Activated CD4-positive, alpha-beta T cell treated with anti-CD3 and anti-CD28 coated beads, Interleukin-2, Interleukin-6, amounts not matched to agents 100 ng/mL and 50 ng/mL, durations not matched to agents 16 hours and 8 hours (primary cell): ENCODE measurements around the gene RBM20.
"Not testable (repeated sequence)": the region's sequence is repeated elsewhere in the genome, so short reads cannot be mapped to it uniquely, and the experiment has no call there.

Source experiments
- DNase-seq: peaks from one replicate; pipeline ENCODE4 v3.0.0-alpha.2; 2020

The RBM20 gene

DNA sequence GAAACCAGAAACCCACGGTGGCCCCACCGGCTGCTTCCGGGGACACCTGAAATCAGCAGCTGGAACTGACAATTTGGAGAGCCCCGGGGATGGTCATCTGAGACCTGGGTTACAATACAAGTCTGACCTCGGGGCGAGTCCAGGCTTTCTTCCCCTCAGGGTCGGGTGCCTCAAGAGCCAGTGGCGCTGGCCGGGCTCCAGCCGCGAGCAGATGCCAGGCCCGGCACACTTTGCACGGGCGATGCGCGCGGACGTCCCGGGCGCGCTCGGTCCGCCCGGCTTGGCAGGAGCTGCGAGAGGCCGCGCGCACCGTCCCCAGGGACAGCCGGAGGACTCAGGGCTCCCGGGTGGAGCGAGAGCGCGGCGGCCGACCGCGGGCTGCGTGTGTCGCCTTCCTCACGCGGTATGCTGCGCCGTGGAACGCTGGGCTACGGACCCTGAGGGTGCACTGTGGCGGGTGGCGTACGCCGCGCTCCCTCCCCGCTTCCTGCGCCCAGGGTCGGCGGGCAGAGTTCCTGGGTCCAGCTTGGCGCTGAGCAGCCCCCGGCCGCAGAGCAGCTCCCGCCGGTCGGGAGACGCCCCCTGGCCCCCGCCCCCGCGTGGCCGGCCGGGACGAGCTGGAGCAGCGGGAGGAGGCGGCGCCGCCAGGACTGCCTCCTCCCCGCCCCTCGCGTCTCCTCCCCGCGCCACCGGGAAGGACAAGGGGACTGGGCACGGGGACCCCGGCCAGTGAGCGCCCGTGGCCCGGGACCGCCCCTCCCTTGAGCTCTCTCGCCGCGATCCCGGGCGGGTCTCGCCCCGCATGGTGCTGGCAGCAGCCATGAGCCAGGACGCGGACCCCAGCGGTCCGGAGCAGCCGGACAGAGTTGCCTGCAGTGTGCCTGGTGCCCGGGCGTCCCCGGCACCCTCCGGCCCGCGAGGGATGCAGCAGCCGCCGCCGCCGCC is at the start of gene RBM20:
RBM20 (plus strand) TSS at position 684 of the 945 bp plus-strand sequence; CDS start at position 803, 119 bp downstream.
- DNase-seq: no peak

- DNase-seq: no peak
These were observed 46.7 kb upstream of the RBM20 start for GRCh38 chr10:110597476-110597875.

DNA sequence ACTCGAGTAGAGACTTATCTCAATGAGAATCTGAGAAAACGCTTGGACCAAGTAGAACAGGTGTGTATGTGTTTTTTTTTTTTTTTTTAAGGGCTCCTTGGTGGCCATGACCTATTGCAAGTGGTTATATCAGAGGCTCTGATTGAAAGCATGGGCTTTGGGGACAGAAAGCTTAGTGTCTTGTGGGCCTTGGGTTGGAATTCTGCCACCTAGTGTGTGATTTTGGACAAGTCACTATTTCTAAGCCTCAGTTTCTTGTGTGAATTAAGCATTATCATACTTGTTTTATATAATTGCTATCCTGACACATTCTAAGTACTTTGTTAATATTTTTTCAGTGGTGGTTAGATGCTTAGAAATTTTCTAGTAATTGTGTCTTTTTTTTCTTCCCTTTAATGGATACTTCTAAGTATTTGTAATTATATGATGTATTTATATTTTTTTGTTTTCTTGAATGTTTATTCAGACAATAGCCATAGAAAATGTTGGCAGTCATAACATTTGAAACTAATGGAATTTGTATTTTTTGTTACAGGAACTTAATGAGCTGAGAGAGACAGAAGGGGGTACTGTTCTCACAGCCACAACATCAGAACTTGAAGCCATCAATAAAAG is 43.5 kb upstream of the RBM20 start:
- DNase-seq: peak; percentile 65

DNA sequence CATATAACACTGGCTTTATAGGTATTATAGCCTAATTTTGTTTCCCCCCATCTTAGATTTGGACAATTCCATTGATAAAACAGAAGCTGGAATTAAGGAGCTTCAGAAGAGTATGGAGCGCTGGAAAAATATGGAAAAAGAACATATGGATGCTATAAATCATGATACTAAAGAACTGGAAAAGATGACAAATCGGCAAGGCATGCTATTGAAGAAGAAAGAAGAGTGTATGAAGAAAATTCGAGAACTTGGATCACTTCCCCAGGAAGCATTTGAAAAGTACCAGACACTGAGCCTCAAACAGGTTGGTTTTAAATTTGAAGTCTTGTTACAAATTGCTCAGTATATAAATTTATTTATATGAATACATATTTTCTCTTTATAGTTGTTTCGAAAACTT is 42.6 kb upstream of the RBM20 start:
- DNase-seq: no peak

DNA sequence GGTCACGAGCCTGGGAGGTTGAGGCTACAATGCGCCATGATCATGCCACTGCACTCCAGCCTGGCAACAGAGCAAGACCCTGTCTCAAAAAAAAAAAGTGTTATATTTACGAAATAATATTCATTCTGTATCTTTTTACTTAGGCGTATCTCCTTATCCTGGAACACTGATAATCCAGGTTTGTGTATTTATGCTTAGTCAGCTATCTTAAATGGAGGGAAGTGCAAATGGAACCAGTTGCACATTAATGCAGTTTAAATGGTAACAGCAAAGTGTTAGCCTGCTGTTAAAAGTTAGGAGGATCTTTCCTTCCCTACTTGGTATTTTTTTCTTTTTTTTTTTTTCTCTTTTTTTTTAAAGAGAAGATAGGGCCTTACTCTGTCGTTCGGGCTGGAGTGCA is 36.0 kb upstream of the RBM20 start:
- no peak for DNase-seq

- no peak for DNase-seq
These were observed 34.5 kb upstream of the RBM20 start for GRCh38 chr10:110609605-110610004.

DNA sequence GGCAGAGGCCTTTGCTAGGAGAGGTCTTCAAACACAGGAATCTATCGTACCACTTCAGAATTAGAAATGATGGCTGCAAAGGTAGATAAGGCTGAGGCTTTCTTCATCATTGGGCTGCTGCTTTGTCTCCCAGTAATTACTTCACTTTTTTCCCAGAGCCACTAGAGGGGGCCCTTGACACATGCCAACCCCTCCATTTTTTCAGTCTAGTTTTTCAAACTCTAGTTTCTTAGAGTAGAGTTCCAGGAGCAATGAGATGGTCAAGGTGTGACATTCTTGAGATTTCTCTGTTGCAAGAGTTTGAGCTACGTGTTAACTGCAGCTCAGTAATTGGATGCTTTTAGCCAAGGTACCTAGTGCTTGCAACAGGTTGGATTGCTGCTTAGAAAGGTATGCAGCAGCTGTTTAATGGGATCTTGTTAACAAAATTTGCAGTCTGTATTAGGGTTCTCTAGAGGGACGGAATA is 33.8 kb upstream of the RBM20 start:
- DNase-seq: peak; percentile 77

DNA sequence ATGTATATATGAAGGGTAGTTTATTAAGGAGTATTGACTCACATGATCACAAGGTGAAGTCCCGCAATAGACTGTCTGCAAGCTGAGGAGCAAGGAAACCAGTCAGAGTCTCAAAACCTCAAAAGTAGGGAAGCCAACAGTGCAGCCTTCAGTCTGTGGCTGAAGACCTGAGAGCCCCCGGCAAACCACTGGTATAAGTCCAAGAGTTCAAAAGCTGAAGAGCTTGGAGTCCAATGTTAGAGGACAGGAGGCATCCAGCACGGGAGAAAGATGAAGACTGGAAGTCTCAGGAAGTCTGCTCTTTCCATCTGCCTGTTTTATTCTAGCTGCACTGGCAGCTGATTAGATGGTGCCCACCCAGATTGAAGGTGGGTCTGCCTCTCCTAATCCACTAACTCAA is 33.4 kb upstream of the RBM20 start:
- DNase-seq: not testable (repeated sequence)

DNA sequence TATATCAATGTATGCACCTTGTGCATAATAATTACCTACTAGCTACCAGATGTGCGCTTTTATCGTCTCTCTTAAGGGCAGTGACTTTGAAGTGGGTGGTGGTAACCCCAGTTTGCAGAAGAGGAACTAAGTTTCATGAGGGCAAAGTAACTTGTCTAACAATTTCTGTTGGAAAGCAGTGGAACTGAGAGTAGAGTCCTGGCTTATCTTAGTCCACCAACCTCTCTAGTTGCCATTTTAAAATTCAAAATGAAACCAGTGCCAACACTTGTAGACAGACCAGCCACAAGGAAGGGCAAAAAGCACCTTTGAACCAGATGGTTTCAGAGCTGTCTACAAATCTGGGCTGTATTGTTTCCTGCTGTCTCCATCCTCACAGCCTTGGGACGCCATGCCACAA is 32.0 kb upstream of the RBM20 start:
- peak; percentile 38 for DNase-seq

GRCh38 chr10:110612629-110613028 is 31.5 kb upstream of the RBM20 start:
- no peak for DNase-seq

GRCh38 chr10:110613341-110613995 is 30.7 kb upstream of the RBM20 start:
- peak; percentile 51 for DNase-seq

GRCh38 chr10:110613996-110614495 is 30.1 kb upstream of the RBM20 start:
- peak; percentile 77 for DNase-seq

GRCh38 chr10:110615057-110615747 is 28.9 kb upstream of the RBM20 start:
- no peak for DNase-seq

- DNase-seq: no peak
These were observed 27.6 kb upstream of the RBM20 start for GRCh38 chr10:110616493-110617033.

- DNase-seq: no peak
These were observed 26.5 kb upstream of the RBM20 start for GRCh38 chr10:110617425-110618229.

GRCh38 chr10:110618230-110618610 is 25.9 kb upstream of the RBM20 start:
- peak; percentile 28 for DNase-seq

DNA sequence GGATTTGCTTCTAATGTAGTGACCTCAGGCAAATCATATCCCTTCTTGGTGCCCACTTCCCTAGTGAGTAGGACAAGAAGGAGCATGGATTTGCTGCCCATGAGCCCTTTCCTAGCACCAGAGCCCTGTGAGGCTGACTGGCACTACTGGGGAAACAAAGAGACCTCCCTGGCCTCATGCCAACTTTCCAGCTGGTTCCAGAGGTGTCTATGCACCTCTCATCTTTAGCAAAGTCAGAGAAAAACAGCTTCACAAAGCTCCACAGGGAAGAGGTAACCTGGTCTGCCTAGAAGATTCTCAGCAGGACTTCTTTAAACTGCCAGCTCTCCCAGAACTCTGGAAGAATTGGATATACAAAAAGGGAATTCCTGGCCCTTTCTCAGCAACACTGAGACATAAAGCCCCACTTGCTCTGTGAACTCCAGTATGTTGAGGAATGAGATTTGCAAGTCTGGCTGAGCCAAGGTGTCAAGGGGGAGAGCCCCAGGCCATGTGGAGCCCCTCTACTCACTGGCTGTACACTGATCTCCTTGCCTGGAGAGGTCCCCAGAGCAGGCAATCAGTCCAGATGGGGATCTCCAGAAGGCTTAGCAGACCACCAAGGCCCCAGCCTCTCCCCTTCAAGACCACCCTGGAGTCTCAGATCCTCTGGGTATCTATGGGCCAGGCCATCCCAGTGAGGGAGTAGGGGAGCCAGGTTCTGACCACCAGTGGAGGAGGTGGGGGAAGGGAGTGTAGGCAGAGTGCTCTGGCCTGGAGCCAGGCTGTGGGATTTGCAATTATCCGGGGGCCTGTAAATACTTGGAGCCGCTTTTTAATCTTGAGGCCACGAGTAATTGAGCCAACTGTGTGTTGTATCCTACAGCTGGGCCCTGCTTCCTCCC is 24.4 kb upstream of the RBM20 start:
- DNase-seq: no peak

DNA sequence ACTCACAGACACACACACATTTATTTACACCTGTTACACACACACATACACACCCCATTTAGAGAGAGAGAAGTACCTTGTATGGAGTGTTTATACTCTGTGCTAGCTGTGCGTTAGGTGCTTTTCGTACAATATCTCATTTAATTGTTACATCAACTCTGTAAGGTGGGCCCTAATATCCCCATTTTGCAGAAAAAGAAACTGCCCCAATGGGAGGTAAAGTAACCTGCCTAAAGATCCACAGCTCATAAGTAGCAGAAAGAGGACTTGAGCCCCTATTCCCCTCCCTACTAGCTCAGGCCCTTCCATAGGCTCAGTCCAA is 23.8 kb upstream of the RBM20 start:
- no peak for DNase-seq

DNA sequence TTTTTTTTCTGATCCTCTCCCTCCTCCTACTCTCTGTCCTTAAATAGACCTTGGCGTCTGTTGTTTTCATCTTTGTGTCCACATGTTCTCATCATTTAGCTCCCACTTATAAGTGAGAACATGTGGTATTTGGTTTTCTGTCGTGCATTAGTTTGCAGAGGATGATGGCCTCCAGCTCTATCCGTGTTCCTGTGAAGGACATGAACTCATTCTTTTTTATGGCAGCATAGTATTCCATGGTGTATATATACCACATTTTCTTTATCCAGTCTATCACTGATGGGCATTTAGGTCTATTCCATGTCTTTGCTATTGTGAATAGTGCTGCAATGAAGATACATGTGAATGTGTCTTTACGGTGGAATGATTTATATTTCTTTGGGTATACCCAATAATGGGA is 20.8 kb upstream of the RBM20 start:
- DNase-seq: not testable (repeated sequence)

DNA sequence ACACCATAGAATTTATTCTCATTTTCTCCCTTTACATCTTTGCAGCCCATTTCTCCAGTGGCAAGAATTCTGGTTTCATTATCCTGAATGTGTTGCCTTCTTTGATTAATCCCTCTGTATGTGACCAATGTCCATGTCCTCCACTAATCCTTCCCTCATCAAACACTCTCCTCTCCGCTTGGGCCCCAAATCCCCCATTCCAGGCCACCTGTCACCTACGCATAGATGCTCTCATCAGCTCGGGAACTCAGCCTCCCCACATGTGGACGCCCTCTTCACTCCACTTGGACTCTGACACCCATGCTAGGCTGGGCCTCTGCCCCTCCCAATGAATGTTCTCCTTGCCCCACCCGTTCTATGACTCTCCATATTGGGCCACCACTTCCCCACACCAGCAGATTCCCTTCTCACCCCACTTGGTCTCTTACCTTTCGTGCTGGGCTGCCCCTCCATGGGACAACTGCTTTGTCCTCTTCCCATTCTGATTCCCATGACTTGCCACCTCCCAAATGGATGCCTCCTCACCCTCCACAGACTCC is 18.7 kb upstream of the RBM20 start:
- no peak for DNase-seq
